ENCODE data around the gene PXMP4.

PXMP4 gene

DNA sequence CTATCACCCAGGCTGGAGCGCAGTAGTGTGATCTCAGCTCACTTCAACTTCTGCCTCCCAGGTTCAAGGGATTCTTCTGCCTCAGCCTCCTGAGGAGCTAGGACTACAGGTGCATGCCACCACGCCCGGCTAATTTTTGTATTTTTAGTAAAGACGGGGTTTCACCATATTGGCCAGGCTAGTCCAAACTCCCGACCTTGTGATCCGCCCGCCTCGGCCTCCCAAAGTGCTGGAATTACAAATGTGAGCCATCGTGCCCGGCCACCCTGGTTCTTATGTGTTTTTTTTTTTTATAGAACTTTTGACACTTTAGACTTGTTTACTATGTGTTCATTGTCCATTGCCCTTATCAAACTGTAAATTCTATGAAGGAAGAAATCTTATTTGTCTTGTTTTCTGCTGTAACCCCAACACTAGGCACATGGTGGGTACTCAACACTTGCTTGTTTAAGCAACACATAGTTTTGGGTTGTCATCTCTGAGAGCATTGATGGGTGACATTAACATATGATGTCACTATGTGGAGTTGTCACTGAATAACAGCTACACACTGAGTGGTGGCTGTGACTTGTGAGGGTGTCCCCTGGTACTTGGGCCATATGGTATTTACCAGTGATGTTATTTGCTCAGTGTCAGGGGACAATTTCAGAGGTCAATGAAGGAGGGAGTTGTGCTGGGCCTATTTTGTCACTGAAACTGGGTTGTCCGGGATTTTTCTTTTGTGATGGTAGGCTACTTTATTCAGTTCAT is 1.5 kb upstream of the PXMP4 start:
- no peaks in the 10 kb centered on the region for H3K9me3 Mint-ChIP-seq (ENCODE audit: low read depth)
- peaks cover 2% of the 10 kb centered on the region for H3K36me3 Mint-ChIP-seq
- H3K27me3 Mint-ChIP-seq, result no peaks in the 10 kb centered on the region
- H3K4me1 Mint-ChIP-seq (ENCODE audit: low read depth), result peaks cover 25% of the 10 kb centered on the region
- no peak overlapping the region for H3K27ac Mint-ChIP-seq
- H3K4me3 Mint-ChIP-seq, result peak overlapping the region; percentile 88

DNA sequence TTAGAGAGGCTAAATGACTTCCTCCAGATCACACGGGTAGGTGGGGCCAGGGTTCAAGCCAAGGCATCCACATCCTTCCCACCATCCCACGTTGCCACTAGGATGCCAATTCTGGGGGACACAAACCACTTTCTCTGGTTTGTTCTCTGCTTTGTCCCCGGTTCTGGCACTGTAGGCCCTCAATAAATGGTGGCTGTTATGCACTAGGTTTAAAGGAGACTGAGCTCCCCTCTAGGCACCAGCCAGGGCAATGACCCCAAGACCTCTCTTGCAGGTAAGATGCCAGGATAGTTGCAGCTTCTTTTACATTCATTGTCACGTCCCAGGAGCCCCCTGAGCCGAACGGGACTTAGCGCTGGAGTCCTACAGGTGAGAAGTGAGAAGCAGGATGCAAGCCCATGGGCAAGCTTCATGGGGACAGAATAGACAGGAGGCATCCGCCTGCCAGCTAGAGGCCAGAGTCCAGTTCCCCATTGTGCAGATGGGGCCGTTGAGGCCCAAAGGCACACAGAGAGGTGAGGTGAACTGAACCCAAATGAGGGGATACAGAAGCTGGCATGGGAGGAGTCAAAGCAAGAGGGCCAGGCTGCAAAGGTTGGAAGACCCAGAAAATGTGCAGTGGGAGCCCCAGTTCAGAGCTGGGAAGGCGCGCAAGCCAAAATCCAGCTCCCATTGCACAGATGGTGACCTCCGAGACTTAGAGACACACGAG is 677 bp downstream of the PXMP4 start:
- Mint-ChIP-seq H3K27ac (peak overlapping the region; percentile 86), H3K27me3 (no peaks in the 10 kb centered on the region), H3K4me3 (peak overlapping the region; percentile 88), H3K36me3 (peaks cover 2% of the 10 kb centered on the region), H3K9me3 (ENCODE audit: low read depth) (no peaks in the 10 kb centered on the region), H3K4me1 (ENCODE audit: low read depth) (peaks cover 25% of the 10 kb centered on the region)

DNA sequence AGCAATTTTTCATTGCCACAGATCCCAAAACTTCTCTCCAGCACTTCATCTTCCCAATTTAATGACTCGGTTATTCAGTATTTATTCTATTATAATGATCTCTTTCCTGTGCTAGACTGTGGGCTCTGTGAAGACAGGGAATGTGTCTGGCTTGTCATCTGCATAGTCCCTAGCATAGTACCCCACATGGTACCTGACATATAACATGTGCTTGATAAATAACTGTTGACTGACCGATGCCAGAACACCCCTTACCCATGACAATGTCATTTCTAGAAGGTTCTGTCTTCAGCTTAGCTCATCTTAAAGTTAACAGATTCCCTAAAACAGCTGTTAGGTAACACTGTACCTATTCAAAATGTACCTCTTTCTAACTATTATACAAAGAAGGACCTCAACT is 3.6 kb downstream of the PXMP4 start:
- Mint-ChIP-seq H3K4me3 (no peak overlapping the region), H3K27ac (no peak overlapping the region), H3K9me3 (ENCODE audit: low read depth) (no peaks in the 10 kb centered on the region), H3K36me3 (peaks cover 7% of the 10 kb centered on the region), H3K27me3 (no peaks in the 10 kb centered on the region), H3K4me1 (ENCODE audit: low read depth) (peaks cover 23% of the 10 kb centered on the region)

DNA sequence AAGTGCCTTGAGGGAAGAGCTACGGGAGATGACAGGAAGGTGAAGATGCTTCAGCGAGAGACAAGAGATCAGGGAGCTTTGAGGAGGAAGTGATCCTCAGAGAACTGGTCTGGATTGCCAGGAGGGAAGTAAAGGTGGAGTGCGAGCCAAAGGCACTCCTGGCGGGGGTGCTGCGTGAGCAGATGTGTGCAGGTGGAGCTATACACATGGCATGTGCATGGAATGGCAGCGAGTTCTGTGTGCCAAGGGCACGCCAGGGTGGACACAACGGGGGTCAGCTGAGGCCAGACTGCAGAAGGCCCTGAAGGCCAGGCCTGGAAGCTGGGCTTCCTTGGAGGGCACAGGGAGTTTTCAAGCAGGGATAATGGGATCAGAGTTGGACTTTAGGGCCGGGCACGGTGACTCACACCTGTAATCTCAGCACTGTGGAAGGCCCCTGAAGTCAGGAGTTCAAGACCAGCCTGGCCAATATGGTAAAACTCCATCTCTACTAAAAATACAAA is 6.2 kb downstream of the PXMP4 start:
- Mint-ChIP-seq H3K4me3 (no peak overlapping the region), H3K27me3 (no peaks in the 10 kb centered on the region), H3K4me1 (ENCODE audit: low read depth) (peaks cover 23% of the 10 kb centered on the region), H3K9me3 (ENCODE audit: low read depth) (no peaks in the 10 kb centered on the region), H3K27ac (no peak overlapping the region), H3K36me3 (peaks cover 13% of the 10 kb centered on the region)

- Mint-ChIP-seq H3K4me3 (no peak overlapping the region), H3K9me3 (ENCODE audit: low read depth) (no peaks in the 10 kb centered on the region), H3K27me3 (no peaks in the 10 kb centered on the region), H3K4me1 (ENCODE audit: low read depth) (peaks cover 15% of the 10 kb centered on the region), H3K36me3 (peaks cover 11% of the 10 kb centered on the region), H3K27ac (no peak overlapping the region)
These were observed 8.7 kb downstream of the PXMP4 start for GRCh38 chr20:33711446-33711738.

DNA sequence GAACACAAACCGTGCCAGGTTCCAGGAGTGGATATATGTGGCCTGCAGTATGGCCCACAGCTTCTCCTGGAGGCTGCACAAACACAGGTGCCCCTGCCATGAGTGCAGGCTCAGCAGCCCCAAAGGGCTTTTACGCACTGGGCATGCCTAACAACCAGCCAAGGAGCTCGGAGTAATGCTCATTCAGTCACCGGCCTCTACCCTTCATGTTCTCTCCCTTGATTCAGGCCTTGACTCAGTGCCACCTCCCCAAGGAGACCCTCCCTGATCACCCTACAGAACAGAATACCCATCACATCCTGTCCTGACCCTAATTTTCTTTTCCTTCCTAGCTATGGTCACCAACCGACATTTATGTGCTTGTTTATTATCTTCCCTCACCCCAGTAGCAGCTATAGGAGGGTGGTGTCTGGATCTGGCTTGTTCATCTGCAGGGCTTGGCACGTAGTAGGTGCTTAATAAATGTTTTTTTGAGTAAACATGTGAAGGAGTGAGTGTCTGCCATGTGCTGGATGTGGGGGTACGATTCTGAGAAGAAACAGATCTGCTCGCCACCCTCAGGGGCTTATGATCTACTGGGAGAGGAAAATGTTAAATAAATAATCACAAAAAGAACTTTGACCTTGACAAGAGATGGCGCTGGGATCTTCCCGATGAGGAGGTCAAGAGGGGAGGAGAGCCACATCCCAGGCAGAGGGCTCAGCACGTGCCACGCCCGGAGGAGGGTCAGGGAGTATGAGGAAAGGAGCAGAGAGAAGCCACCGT is 9.2 kb downstream of the PXMP4 start:
- Mint-ChIP-seq H3K4me1 (ENCODE audit: low read depth) (peaks cover 15% of the 10 kb centered on the region), H3K27me3 (no peaks in the 10 kb centered on the region), H3K36me3 (peaks cover 11% of the 10 kb centered on the region), H3K27ac (peak overlapping the region; percentile 46), H3K4me3 (no peak overlapping the region), H3K9me3 (ENCODE audit: low read depth) (no peaks in the 10 kb centered on the region)

- peaks cover 15% of the 10 kb centered on the region for H3K4me1 Mint-ChIP-seq (ENCODE audit: low read depth)
- no peaks in the 10 kb centered on the region for H3K27me3 Mint-ChIP-seq
- peaks cover 11% of the 10 kb centered on the region for H3K36me3 Mint-ChIP-seq
- H3K27ac Mint-ChIP-seq, result no peak overlapping the region
- H3K4me3 Mint-ChIP-seq, result no peak overlapping the region
- no peaks in the 10 kb centered on the region for H3K9me3 Mint-ChIP-seq (ENCODE audit: low read depth)
These were observed 10.1 kb downstream of the PXMP4 start for GRCh38 chr20:33709905-33710541.

DNA sequence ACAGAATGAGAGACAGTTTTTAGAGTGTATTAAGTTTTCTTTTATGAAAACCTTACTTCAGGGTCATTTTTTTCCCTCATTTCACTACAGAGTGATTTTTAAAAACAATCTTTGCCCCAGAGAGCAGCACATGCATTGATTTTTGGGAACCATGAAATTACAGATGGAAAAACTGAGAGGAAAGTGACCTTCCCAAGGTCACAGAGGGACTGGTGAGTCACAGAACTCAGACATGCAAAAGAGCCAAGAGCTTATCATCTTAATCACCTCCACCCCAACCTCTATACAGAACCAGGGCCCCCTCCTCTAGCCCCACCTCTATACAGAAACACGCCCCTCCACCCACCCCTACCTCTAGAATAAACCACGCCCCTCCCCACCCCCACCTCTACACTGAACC is 10.7 kb downstream of the PXMP4 start:
- Mint-ChIP-seq H3K27me3 (no peaks in the 10 kb centered on the region), H3K36me3 (peaks cover 11% of the 10 kb centered on the region), H3K4me3 (no peak overlapping the region), H3K4me1 (ENCODE audit: low read depth) (peaks cover 15% of the 10 kb centered on the region), H3K9me3 (ENCODE audit: low read depth) (no peaks in the 10 kb centered on the region), H3K27ac (peak overlapping the region; percentile 75)

GRCh38 chr20:33707668-33708067 is 12.4 kb downstream of the PXMP4 start:
- Mint-ChIP-seq H3K27me3 (no peaks in the 10 kb centered on the region), H3K4me3 (no peak overlapping the region), H3K4me1 (ENCODE audit: low read depth) (peaks cover 15% of the 10 kb centered on the region), H3K36me3 (peaks cover 6% of the 10 kb centered on the region), H3K27ac (no peak overlapping the region), H3K9me3 (ENCODE audit: low read depth) (no peaks in the 10 kb centered on the region)

DNA sequence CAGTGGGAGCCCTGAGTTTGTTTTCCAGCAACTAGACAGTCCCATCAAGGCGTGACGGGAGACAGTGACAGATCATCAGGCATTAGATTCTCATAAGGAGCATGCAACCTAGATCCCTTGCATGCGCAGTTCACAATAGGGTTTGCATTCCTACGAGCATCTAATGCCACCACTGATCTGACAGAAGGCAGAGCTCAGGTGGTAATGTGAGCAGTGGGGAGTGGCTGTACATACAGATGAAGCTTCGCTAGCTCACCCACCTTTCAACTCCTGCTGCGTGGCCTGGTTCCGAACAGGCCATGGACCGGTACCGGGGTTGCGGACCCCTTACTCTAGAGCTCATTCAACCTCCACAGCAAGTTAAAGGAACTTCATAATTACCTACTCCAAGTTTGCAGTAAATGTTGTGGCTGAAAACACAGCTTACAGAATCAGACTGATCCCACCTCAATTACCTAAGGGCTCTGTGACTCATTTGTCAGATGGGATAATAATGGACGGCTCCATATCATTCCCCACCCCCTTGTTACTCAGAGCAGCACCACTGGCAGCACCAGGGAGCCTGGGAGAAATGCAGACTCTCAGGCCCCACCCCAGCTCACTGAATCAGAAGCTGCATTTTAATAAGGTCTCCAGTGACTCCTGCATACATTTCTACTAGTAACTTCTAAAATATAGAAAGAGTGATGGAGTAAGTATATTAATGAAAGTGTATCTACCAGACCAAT is 15.7 kb downstream of the PXMP4 start:
- Mint-ChIP-seq H3K4me3 (no peak overlapping the region), H3K9me3 (ENCODE audit: low read depth) (no peaks in the 10 kb centered on the region), H3K27ac (no peak overlapping the region), H3K36me3 (no peaks in the 10 kb centered on the region), H3K4me1 (ENCODE audit: low read depth) (peaks cover 5% of the 10 kb centered on the region), H3K27me3 (no peaks in the 10 kb centered on the region)

GRCh38 chr20:33703498-33704137 is 16.5 kb downstream of the PXMP4 start:
- Mint-ChIP-seq H3K4me1 (ENCODE audit: low read depth) (no peaks in the 10 kb centered on the region), H3K36me3 (no peaks in the 10 kb centered on the region), H3K27me3 (no peaks in the 10 kb centered on the region), H3K9me3 (ENCODE audit: low read depth) (no peaks in the 10 kb centered on the region), H3K4me3 (no peak overlapping the region), H3K27ac (no peak overlapping the region)

- H3K4me1 Mint-ChIP-seq (ENCODE audit: low read depth), result no peaks in the 10 kb centered on the region
- H3K36me3 Mint-ChIP-seq, result no peaks in the 10 kb centered on the region
- H3K9me3 Mint-ChIP-seq (ENCODE audit: low read depth), result no peaks in the 10 kb centered on the region
- no peaks in the 10 kb centered on the region for H3K27me3 Mint-ChIP-seq
- H3K4me3 Mint-ChIP-seq, result no peak overlapping the region
- H3K27ac Mint-ChIP-seq, result no peak overlapping the region
These were observed 17.2 kb downstream of the PXMP4 start for GRCh38 chr20:33702861-33703260.

DNA sequence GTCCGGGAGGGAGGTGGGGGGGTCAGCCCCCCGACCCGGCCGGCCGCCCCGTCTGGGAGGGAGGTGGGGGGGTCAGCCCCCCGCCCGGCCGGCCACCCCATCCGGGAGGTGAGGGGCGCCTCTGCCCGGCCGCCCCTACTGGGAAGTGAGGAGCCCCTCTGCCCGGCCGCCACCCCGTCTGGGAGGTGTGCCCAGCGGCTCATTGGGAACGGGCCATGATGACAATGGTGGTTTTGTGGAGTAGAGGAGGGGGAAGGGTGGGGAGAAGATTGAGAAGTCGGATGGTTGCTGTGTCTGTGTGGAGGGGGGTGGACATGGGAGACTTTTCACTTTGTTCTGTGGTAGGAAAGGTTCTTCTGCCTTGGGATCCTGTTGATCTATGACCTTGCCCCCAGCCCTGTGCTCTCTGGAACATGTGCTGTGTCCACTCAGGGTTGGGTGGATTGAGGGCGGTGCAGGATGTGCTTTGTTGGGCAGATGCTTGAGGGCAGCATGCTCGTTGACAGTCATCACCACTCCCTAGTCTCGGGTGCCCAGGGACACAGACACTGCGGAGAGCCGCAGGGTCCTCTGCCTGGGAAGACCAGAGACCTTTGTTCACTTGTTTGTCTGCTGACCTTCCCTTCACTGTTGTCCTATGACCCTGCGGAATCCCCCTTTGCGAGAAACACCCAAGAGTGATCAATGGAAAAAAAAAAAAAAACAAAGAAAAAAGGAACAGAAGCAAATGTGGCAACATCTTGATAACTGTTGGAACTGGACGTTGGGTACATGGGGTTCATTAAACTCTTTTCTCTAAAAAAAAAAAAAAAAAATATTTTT is 18.3 kb downstream of the PXMP4 start:
- Mint-ChIP-seq H3K4me1 (ENCODE audit: low read depth) (no peaks in the 10 kb centered on the region), H3K36me3 (no peaks in the 10 kb centered on the region), H3K9me3 (ENCODE audit: low read depth) (no peaks in the 10 kb centered on the region), H3K27me3 (no peaks in the 10 kb centered on the region), H3K4me3 (no peak overlapping the region), H3K27ac (no peak overlapping the region)
